HG03575 (cell line): ENCODE measurements around the gene FAM161A.
"Not testable (repeated sequence)": the region's sequence is repeated elsewhere in the genome, so short reads cannot be mapped to it uniquely, and the experiment has no call there.

Experiments
- ATAC-seq: cut with Tn5 transposase; IDR thresholded peaks from one replicate; pipeline ENCODE4 v1.9.1; 2021; ENCODE audit not compliant: unreplicated experiment, insufficient number of reproducible peaks, low FRiP score; ENCODE audit errors: extremely low read depth

FAM161A gene, protein sequence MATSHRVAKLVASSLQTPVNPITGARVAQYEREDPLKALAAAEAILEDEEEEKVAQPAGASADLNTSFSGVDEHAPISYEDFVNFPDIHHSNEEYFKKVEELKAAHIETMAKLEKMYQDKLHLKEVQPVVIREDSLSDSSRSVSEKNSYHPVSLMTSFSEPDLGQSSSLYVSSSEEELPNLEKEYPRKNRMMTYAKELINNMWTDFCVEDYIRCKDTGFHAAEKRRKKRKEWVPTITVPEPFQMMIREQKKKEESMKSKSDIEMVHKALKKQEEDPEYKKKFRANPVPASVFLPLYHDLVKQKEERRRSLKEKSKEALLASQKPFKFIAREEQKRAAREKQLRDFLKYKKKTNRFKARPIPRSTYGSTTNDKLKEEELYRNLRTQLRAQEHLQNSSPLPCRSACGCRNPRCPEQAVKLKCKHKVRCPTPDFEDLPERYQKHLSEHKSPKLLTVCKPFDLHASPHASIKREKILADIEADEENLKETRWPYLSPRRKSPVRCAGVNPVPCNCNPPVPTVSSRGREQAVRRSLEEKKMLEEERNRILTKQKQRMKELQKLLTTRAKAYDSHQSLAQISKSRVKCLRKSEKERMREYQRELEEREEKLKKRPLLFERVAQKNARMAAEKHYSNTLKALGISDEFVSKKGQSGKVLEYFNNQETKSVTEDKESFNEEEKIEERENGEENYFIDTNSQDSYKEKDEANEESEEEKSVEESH

DNA sequence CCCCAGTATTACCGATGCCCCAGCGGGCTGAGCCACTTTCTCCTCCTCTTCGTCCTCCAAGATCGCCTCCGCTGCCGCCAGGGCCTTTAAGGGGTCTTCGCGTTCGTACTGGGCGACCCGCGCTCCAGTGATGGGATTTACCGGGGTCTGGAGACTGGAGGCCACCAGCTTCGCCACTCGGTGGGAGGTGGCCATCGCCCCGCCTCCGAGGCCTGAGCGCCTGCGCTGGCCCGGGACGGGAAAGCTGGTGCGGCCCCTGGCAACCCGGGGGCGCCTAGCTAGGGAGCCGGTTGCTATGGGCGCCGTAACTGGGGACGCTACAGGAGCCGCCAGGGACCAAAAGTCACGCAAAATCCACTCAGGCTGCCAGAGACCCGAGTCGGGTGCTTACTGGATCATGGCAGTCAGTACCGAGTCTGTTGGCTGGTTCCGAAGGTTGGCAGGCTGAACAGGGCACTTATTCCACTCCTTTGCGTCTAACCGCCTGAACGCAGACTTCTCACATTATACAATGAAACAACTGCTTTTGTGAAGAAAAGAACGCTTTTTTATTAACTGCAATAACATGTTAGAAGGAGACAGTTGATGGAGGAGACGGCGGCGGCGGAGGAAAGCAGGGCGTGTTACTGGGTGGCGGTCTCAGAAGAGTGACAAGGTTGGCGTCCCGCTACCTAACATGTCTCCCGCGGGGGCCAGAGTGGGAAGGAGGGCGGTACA, at the start of gene FAM161A:
Gene FAM161A (minus strand): TSS at position 214 of the 717 bp plus-strand sequence. CDS start 19 bp downstream, at position 195.
- ATAC-seq, result peak; percentile 19

DNA sequence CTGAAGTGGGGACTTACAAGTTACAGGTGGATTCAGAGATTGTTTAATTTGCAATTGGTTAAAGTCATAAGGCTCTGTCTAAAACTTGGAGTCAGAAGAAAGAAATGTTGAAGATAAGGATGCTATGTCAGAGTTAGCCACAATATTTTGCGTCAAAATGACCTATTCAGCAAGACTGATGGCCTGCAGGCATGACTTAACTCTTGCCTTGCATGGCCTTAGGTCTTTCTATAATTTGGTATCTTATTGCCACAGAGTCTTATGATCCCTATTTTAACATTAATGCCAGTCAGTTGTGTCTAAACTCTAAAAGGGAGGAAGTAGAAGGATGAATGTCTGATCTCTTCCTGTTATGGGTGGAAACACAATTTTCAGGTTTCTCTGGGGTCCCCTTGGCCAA, 46.4 kb upstream of the FAM161A start:
- no peak for ATAC-seq

DNA sequence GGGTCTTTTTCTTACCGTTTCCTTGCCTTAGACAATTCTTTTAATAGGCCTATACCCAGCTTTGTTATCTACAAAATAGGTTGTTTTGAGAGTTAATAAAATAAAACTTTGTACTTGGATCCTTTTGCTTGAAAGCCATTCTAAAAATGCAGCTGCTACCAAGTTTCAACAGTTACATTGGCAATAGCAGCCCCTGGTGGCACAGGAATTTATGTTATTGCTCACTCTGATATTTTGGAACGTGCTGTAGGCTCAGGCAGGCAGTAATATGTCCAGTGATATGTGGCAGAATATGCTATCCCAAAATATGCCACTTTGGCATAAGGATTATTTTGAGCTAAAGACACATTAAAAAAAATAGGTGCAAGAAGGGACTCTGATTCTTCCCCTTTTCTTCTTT, 45.0 kb upstream of the FAM161A start:
- ATAC-seq, result no peak

DNA sequence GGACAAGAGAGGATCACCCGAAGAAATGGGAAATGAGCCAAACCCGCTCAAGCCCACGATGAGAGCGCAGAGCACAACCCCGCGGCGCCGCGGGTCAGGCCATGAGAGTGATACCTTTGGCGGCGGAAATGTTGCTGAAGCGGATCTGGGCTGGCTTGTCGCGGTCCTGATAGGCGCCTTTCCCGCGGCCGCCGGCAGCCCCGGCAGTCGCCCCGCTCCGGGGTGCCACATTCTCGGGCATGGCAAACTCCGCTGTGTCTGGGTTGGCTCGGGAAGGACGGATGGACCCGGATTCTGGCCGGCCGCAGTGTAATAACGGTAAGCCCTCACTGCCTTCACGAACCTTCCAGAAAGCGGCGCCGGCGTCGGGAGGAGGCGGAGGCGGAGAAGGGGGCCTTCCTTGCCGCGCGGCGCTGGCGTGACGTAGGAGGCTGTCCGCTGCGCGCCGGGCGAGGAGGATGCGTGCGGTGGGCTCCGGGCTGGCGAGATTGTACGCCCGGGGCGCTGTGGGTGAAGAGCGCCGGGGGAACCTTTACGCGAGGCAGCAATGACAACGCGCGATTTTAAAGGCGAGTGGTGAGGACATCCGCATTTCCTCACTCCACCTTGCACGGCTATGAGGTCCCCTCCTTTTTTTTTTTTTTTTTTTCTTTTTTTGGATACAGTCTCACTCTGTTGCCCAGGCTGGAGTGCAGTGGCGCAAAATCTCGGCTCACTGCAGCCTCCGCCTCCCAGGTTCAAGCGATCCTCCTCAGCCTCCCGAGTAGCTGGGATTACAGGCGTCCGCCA, 34.6 kb upstream of the FAM161A start, which contains the start of gene CCT4:
Gene CCT4 (minus strand): TSS at position 390 of the 789 bp plus-strand sequence. CDS start 149 bp downstream, at position 241.
- no peak for ATAC-seq

DNA sequence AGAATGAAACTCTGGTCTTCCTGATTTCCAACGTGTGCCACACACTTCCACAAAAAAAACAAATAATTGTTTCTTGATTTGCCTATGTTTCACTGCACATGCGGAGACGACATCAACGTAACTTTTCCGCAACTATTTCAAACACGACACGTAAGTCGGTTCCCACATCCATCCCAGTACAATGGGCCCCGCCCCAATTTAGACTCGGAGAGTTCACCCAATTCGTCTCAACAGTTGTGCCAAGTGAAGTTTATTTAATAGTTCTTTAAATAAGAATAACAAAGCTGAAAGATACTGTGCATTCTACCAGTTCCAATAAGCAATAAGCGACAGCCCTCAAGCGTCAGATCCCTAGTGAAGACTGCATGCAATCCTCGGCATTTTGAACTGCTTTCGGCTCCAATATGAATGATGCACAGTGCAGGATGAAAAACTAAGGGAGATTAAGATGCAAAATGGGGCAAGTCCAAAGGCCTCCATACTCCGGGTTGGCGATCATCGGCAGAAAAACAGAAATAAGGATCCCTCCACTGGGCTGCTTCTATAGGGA, 33.9 kb upstream of the FAM161A start:
- ATAC-seq, result no peak

DNA sequence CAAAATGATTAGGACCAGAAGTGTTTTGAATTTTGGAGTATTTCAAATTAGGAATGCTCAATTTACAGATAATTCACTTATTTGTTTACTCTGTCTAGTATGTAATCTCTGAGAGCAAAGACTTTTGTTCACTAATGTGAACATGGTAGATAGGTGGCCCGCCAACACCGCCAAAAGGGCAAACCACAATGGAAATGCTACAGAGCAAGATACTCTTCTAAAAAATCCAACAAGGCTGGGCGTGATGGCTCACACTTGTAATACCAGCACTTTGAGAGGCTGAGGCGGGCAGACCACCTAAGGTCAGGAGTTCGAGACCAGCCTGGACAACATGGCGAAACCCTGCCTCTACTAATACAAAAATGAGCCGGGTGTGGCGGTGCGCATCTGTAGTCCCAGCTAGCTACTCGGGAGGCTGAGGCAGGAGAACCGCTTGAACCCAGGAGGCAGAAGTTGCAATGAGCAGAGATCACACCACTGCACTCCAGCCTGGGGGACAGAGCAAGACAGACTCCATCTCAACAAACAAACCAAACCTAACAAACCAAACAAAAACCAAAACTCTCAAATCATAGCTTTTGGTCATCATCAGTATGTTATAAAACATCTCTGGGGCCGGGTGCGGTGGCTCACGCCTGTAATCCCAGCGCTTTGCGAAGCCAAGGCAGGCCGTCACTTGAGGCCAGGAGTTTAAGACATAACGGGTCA, 32.2 kb upstream of the FAM161A start:
- ATAC-seq, result no peak

DNA sequence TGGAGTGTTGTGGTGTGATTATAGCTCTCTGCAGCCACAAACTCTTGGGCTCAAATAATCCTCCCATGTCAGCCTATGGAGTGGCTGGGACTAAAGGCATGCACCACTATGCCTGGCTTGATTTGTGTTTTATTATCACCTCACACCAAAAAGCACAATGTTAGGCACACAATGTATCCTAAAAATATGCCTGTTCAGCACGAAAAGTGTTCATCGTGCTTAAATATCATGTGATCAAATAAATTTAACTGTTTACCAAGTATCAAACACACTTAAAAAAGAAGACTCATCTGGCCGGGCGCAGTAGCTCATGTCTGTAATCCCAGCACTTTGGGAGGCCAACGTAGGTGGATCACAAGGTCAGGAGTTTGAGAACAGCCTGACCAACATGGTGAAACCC, 29.0 kb upstream of the FAM161A start:
- ATAC-seq, result no peak

DNA sequence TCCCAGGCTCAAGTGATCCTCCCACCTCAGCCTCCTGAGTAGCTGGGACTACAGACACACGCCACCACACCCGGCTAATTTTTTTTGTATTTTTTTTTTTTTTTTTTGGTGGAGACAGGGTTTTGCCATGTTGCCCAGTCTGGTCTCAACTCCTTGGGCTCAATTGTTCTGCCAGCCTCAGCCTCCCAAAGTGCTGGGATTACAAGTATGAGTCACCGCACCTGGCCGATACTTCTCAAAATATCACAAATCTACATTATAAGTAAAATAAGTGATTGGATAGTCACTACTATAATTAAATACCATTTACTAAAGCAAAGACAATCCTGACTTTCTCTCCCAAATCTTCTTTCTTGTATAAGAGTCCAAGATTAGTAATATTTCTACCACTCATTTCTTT, 25.5 kb upstream of the FAM161A start:
- ATAC-seq, result not testable (repeated sequence)

DNA sequence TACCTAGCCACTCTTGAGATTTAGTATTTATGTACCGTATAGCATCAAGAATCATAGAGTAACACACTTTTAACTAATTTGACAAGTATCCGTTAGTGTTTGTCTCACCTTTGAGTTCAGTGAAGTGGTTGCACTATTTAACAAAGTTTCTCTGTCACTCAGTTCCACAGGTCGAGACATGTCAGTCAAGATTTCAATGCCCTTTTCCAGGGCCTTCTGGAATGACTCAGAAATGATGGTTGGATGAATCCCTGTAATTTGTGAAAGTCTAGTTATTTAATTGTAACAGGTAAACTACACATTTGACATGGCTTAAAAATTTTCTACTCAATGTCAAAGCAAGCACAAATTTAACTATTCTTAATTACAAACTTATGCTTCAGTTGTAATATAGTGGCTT, 24.9 kb upstream of the FAM161A start:
- ATAC-seq, result no peak

DNA sequence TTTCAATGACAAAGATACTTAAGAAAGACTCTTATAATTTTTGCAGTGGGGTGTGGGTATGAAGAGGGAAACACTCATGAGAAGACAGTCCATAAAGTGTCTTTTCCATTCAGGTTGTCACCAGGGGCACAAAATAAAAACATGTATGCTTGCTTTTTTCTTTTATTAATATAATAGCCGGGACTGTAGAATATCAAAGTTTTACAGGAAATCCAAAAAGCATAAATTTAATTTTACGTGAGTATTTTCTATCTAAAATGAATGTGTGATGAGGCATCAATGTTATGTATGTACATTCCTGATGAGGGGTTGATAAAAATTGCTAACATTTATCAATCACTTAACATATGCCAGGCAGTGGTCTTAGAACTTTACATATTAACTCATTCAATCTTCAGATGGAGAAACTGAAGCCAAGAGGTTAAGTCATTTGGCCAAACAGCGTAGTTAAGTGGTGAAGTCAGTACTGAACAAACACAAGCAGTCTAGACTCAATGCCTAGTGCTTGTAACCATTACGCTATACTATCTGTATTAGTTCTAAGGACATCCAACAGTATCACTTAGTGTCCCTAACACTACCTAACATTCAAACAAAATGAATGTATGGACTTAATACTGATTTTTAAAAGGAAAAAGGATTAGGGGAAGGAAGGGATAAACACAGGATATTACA, 23.8 kb upstream of the FAM161A start:
- ATAC-seq, result no peak

DNA sequence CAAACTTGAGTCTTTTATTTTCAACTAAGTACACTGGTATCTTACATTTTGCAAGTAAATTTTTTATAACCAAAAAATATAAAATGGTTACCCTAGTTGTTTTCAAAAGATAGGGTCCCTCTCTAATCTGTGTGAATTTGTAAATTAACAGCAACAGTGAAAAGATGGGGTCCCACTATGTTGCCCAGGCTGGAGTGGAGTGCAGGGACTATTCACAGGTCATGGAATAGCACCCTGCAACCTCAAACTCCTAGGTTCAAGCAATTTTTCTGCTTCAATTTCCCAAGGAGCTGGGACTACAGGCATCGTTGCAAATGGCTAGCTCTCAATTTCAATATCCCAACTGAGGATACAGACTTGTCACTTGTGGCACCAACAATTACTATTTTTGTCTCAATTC, 22.5 kb upstream of the FAM161A start:
- no peak for ATAC-seq

DNA sequence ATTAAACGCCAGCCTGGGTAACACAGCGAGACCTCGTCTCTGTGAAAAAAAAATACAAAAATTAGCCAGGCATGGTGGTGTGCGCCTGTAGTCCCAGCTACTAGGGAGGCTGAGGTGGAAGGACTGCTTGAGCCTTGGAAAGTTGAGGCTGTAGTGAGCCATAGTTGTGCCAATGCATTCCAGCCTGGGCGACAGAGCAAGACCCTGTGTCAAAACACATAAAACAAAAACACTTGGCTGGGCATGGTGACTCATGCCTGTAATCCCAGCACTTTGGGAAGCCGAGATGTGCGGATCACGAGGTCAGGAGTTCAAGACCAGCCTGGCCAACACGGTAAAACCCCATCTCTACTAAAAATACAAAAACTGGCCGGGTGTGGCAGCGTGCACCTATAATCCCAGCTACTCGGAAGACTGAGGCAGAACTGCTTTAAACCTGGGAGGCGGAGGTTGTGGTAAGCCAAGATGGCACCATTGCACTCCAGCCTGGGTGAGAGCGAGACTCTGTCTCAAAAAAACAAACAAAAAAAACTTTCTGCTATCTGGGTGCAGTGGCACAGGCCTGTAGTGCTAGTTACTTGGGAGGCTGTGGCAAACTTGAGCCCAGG, 12.7 kb upstream of the FAM161A start:
- not testable (repeated sequence) for ATAC-seq

DNA sequence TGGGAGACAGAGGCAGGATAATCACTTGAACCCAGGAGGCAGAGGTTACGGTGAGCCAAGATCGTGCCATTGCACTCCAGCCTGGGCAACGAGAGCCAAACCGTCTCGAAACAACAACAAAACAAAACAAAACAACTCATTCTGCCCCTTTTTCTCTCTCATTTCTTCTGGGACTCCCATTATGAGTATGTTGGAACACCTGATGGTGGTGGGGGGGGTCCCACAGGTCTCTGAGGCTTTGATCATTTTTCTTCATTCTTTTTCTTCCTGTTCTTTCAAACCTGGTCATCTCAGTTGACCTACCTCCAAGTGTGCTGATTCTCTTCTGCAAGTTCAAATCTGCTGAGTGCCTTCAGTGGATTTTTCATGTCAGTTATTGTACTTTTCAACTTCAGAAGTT, 8.2 kb upstream of the FAM161A start:
- no peak for ATAC-seq

DNA sequence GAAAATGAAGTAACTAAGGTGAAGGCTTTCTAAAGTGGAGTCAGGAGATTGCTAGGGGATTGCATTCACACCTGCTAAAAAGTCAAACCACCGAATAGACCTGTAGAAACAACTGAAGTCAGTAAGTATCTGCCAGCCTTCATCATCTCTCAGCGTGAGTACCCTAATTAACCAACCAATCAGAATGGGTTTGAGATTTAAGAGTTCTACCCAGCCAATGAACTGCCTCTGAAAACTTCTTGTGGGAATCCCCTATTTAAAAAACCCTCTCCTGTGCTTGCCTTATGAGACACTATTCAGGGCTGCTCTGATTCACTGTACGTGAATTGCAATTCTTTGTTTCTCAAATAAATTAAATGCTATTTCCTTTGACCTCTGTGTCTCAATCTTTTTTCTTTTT, 3.4 kb upstream of the FAM161A start:
- no peak for ATAC-seq

DNA sequence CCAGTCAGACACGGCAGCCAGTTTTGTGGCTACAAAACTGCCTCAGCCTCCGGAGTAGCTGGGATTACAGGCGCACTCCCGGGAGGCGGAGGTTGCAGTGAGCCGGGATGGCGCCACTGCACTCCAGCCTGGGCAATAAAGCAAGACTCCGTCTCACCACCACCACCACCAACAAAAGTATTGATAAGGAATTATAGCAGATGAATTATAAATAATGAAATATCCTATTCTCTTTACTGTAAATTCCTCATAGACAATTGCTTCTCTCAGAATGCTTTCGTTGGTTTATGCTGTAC, 1.4 kb upstream of the FAM161A start:
- no peak for ATAC-seq

DNA sequence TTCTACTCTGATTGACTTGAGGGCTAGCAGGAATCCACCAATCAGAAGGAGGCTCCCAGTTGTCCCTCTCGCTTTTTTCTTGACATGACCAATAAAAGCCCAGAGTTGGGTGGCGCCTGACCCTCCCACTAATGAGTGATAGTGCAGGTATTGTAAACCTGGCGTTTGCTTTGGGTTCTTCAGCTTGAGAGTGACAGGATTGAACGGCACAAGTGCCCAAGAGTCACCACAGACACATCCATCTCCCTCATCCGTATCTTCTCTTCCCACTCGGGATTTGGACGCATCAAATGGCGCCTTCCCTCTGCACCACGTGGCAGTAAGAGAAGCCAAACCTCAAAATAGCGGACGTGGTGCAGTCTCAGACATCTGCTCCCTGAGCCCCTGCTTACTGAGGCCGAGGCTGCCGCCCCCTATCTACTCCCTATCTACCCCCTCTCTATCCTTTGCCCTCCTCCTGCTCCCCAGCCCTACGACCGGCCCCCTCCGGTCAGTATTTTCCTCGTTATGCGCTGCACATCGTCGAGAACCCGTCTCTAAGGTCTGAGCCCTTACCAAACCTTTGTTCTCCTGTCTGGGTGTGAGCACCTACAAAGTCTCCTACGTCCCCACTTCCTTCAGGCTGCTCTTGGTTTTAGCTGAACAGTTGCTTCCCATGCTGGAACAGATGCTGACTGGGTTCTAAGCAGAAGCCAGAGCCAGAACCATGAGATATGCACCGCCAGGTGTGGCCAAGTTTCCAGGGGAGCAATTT, 881 bp upstream of the FAM161A start:
- peak; percentile 92 for ATAC-seq
